ENCODE results near the gene FOXP1.

FOXP1 gene

GRCh38 chr3:71488391-71488809 lies 95.1 kb downstream of the FOXP1 start:
- DNase-seq, result peak; percentile 13
- no peaks in the 10 kb centered on the region for H3K27me3 ChIP-seq
- H3K36me3 ChIP-seq, result no peaks in the 10 kb centered on the region
- H3K4me1 ChIP-seq, result no peaks in the 10 kb centered on the region; the same call in 1 of the 2 replicates
- TF ChIP-seq CTCF (IDR thresholded peaks at IDR 0.05; ENCODE audit: low read depth, low read length), result no peak
- H3K4me3 ChIP-seq (ENCODE audit: low read depth, low read length), result peak overlapping the region; percentile 13; the same call in 1 of the 2 replicates
- H3K9me3 ChIP-seq, result no peaks in the 10 kb centered on the region

- Histone ChIP-seq H3K9me3 (no peaks in the 10 kb centered on the region), H3K27me3 (no peaks in the 10 kb centered on the region), H3K36me3 (no peaks in the 10 kb centered on the region), H3K4me3 (ENCODE audit: low read depth, low read length) (no peak overlapping the region), H3K4me1 (no peaks in the 10 kb centered on the region; the same call in 1 of the 2 replicates)
- TF ChIP-seq CTCF (IDR thresholded peaks at IDR 0.05; ENCODE audit: low read depth, low read length), result no peak
- no peak for DNase-seq
Measured at GRCh38 chr3:71487418-71487817, 96.1 kb downstream of the FOXP1 start.

GRCh38 chr3:71486831-71487230 lies 96.7 kb downstream of the FOXP1 start:
- TF ChIP-seq CTCF (IDR thresholded peaks at IDR 0.05; ENCODE audit: low read depth, low read length), result no peak

GRCh38 chr3:71485896-71486295 lies 97.6 kb downstream of the FOXP1 start:
- DNase-seq, result no peak
- H3K4me1 ChIP-seq, result no peaks in the 10 kb centered on the region; the same call in 1 of the 2 replicates

More at GRCh38 chr3:71486831-71487230, 96.7 kb downstream of the FOXP1 start:
- H3K27me3 ChIP-seq, result no peaks in the 10 kb centered on the region
- H3K4me3 ChIP-seq (ENCODE audit: low read depth, low read length), result no peak overlapping the region
- no peak for DNase-seq
- H3K36me3 ChIP-seq, result no peaks in the 10 kb centered on the region
- H3K9me3 ChIP-seq, result no peaks in the 10 kb centered on the region
- H3K4me1 ChIP-seq, result no peaks in the 10 kb centered on the region; the same call in 1 of the 2 replicates

GRCh38 chr3:71484452-71484851 lies 99.1 kb downstream of the FOXP1 start:
- no peak for DNase-seq
- Histone ChIP-seq H3K4me3 (ENCODE audit: low read depth, low read length) (no peak overlapping the region), H3K36me3 (no peaks in the 10 kb centered on the region), H3K9me3 (no peaks in the 10 kb centered on the region), H3K27me3 (no peaks in the 10 kb centered on the region), H3K4me1 (no peaks in the 10 kb centered on the region; the same call in 1 of the 2 replicates)
- no peak for TF ChIP-seq CTCF (IDR thresholded peaks at IDR 0.05; ENCODE audit: low read depth, low read length)

More at GRCh38 chr3:71485896-71486295, 97.6 kb downstream of the FOXP1 start:
- no peak for TF ChIP-seq CTCF (IDR thresholded peaks at IDR 0.05; ENCODE audit: low read depth, low read length)
- no peaks in the 10 kb centered on the region for H3K27me3 ChIP-seq
- no peaks in the 10 kb centered on the region for H3K9me3 ChIP-seq
- no peaks in the 10 kb centered on the region for H3K36me3 ChIP-seq
- no peak overlapping the region for H3K4me3 ChIP-seq (ENCODE audit: low read depth, low read length)

- Histone ChIP-seq H3K9me3 (no peaks in the 10 kb centered on the region), H3K4me1 (no peaks in the 10 kb centered on the region; the same call in 1 of the 2 replicates)
- no peak for TF ChIP-seq CTCF (IDR thresholded peaks at IDR 0.05; ENCODE audit: low read depth, low read length)
Measured at GRCh38 chr3:71484047-71484446, 99.5 kb downstream of the FOXP1 start.

More at GRCh38 chr3:71484047-71484446, 99.5 kb downstream of the FOXP1 start:
- Histone ChIP-seq H3K27me3 (no peaks in the 10 kb centered on the region), H3K36me3 (no peaks in the 10 kb centered on the region), H3K4me3 (ENCODE audit: low read depth, low read length) (no peak overlapping the region)
- DNase-seq, result no peak

Data from BE2C (cell line).